ENCODE results near the gene SOBP.

Gene SOBP

GRCh38 chr6:107554918-107555317 lies 65.0 kb downstream of the SOBP start:
- DNase-seq: no peak

GRCh38 chr6:107555449-107555848 lies 65.5 kb downstream of the SOBP start:
- DNase-seq: no peak

GRCh38 chr6:107556082-107556481 lies 66.2 kb downstream of the SOBP start:
- DNase-seq: no peak

GRCh38 chr6:107557698-107558097 lies 67.8 kb downstream of the SOBP start:
- no peak for DNase-seq

- DNase-seq: no peak
Measured at GRCh38 chr6:107560657-107561056, 70.7 kb downstream of the SOBP start.

- no peak for DNase-seq
Measured at GRCh38 chr6:107561306-107561705, 71.4 kb downstream of the SOBP start.

- no peak for DNase-seq
Measured at GRCh38 chr6:107563694-107564588, 74.0 kb downstream of the SOBP start.

- no peak for DNase-seq
Measured at GRCh38 chr6:107564589-107564951, 74.7 kb downstream of the SOBP start.

GRCh38 chr6:107565165-107565723 lies 75.3 kb downstream of the SOBP start:
- DNase-seq: no peak

- DNase-seq: no peak
Measured at GRCh38 chr6:107567643-107568042, 77.7 kb downstream of the SOBP start.

- no peak for DNase-seq
Measured at GRCh38 chr6:107569473-107569872, 79.6 kb downstream of the SOBP start.

GRCh38 chr6:107571354-107571753 lies 81.4 kb downstream of the SOBP start:
- no peak for DNase-seq

- DNase-seq: no peak
Measured at GRCh38 chr6:107572886-107573285, 83.0 kb downstream of the SOBP start.

- no peak for DNase-seq
Measured at GRCh38 chr6:107574856-107575255, 84.9 kb downstream of the SOBP start.

- no peak for DNase-seq
Measured at GRCh38 chr6:107576852-107577251, 86.9 kb downstream of the SOBP start.

- DNase-seq: no peak
Measured at GRCh38 chr6:107578642-107579341, 88.9 kb downstream of the SOBP start.

GRCh38 chr6:107579456-107580056 lies 89.6 kb downstream of the SOBP start:
- DNase-seq: no peak

GRCh38 chr6:107582086-107582485 lies 92.2 kb downstream of the SOBP start:
- DNase-seq: no peak

GRCh38 chr6:107584726-107585125 lies 94.8 kb downstream of the SOBP start:
- DNase-seq: no peak

GRCh38 chr6:107585815-107586435 lies 96.0 kb downstream of the SOBP start:
- peak in 1 of 2 experiments; percentile 12 for DNase-seq

- no peak for DNase-seq
Measured at GRCh38 chr6:107587451-107587850, 97.5 kb downstream of the SOBP start.

- no peak for DNase-seq
Measured at GRCh38 chr6:107589199-107589598, 99.3 kb downstream of the SOBP start.

GRCh38 chr6:107589934-107590333 lies 100.0 kb downstream of the SOBP start:
- no peak for DNase-seq

Data from NCI-H446 (cell line).